ENCODE data around the gene ZBTB43. TPM values are rescaled to one million over a fixed set of nuclear protein-coding genes. Genes with fewer than 3 reads are reported as not detected.

Gene ZBTB43
- total RNA-seq, 1 donor from 2014 or later, result 23.0 TPM

DNA sequence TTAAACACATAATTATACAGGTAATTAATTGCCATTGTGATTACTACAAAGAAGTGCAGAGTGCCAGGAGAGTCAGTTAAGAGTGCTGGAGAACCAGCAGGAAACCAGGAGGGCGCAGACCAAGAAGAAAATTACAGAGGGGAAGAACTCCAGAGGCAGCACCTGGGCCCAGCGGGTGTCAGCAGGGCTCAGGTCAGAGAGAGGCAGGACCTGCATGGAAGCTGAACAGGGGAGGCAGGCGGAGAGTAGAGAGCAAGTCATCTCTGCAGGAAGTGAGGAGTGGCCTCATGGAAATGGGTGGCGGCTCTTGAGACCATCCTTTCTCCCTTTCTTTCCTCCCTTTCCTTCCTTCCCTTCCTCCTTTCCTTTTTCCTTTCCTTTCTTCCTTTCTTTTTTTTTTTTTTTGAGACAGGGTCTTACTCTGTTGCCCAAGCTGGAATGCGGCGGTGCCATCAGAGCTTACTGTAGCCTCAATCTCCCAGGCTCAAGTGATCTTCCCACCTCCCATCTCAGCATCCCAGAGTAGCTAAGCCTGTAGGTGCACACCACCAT is 51.6 kb downstream of the ZBTB43 start:
- H3K36me3 Mint-ChIP-seq (ENCODE audit: low read depth), result no peaks in the 10 kb centered on the region
- H3K9me3 Mint-ChIP-seq, result no peaks in the 10 kb centered on the region
- DNase-seq (ENCODE audit: low read depth, low spot score), result no peak
- H3K27ac Mint-ChIP-seq (ENCODE audit: unreplicated experiment), result no peak overlapping the region
- peak overlapping the region; percentile 7 for H3K4me3 Mint-ChIP-seq
- H3K27me3 Mint-ChIP-seq (ENCODE audit: low read depth), result peaks cover 45% of the 10 kb centered on the region
- TF ChIP-seq, protein P1, sequence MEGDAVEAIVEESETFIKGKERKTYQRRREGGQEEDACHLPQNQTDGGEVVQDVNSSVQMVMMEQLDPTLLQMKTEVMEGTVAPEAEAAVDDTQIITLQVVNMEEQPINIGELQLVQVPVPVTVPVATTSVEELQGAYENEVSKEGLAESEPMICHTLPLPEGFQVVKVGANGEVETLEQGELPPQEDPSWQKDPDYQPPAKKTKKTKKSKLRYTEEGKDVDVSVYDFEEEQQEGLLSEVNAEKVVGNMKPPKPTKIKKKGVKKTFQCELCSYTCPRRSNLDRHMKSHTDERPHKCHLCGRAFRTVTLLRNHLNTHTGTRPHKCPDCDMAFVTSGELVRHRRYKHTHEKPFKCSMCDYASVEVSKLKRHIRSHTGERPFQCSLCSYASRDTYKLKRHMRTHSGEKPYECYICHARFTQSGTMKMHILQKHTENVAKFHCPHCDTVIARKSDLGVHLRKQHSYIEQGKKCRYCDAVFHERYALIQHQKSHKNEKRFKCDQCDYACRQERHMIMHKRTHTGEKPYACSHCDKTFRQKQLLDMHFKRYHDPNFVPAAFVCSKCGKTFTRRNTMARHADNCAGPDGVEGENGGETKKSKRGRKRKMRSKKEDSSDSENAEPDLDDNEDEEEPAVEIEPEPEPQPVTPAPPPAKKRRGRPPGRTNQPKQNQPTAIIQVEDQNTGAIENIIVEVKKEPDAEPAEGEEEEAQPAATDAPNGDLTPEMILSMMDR (conservative IDR thresholded peaks at IDR 0.05), result no peak
- peaks cover 16% of the 10 kb centered on the region for H3K4me1 Mint-ChIP-seq

DNA sequence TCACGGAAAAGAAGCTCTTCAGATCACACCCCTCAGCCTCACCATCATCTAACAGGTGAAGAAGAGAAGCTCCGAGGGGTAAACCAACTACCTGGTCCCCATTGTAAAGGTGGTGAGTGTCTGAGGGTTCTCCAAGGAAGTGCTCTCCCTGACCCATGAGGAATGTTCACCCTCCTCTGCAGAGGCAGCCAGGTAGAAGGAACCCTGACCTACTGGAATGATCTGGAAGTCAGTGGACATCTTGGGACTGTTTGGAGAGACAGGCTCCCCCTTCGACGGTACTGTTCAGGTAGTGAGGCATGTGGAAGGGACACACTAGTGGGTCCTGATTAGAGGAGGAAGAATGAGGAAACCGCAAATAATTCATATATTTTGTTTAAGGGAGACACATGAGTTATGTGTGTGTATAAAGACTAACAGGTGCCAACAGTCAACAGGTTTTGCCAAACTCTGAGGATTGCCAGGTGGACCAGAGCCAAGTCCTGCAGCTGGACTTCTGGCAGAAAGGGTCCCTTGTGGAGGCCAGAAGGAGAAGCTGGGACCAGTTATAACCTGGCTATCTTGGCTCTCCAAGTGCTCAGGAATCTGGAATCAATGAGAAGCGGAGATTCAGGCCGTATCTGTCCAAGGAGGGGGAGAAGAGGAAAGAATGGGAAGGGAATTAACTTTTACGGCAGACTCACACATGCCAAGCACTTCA is 52.6 kb downstream of the ZBTB43 start:
- no peak for DNase-seq (ENCODE audit: low read depth, low spot score)
- TF ChIP-seq, protein P1 (conservative IDR thresholded peaks at IDR 0.05), result no peak
- H3K27ac Mint-ChIP-seq (ENCODE audit: unreplicated experiment), result no peak overlapping the region
- H3K9me3 Mint-ChIP-seq, result no peaks in the 10 kb centered on the region
- peaks cover 16% of the 10 kb centered on the region for H3K4me1 Mint-ChIP-seq
- H3K36me3 Mint-ChIP-seq (ENCODE audit: low read depth), result no peaks in the 10 kb centered on the region
- peak overlapping the region; percentile 77 for H3K4me3 Mint-ChIP-seq
- H3K27me3 Mint-ChIP-seq (ENCODE audit: low read depth), result peaks cover 40% of the 10 kb centered on the region

DNA sequence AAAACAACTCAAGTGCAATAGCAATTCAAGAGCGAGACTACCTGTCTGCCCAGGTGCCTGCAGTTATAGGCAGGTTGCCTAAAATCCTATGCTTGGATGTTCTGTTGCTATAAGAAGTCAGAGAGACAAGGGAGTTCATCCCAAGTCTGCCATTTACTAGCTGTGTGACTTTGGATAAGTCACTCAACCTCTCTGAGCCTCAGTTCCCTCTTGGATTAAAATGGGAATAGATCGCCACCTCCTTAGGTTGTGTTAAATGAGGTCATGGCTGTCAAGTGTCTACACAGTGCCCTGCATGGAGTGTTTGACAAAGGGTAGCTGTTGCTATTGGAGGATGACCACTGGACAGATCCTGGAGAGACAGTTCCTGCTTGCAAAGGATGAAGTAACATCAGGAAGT is 54.3 kb downstream of the ZBTB43 start:
- TF ChIP-seq, protein P1 (conservative IDR thresholded peaks at IDR 0.05), result no peak
- no peak overlapping the region for H3K27ac Mint-ChIP-seq (ENCODE audit: unreplicated experiment)
- peaks cover 18% of the 10 kb centered on the region for H3K4me1 Mint-ChIP-seq
- no peaks in the 10 kb centered on the region for H3K36me3 Mint-ChIP-seq (ENCODE audit: low read depth)
- no peak for DNase-seq (ENCODE audit: low read depth, low spot score)
- peaks cover 37% of the 10 kb centered on the region for H3K27me3 Mint-ChIP-seq (ENCODE audit: low read depth)
- peak overlapping the region; percentile 89 for H3K4me3 Mint-ChIP-seq
- no peaks in the 10 kb centered on the region for H3K9me3 Mint-ChIP-seq

DNA sequence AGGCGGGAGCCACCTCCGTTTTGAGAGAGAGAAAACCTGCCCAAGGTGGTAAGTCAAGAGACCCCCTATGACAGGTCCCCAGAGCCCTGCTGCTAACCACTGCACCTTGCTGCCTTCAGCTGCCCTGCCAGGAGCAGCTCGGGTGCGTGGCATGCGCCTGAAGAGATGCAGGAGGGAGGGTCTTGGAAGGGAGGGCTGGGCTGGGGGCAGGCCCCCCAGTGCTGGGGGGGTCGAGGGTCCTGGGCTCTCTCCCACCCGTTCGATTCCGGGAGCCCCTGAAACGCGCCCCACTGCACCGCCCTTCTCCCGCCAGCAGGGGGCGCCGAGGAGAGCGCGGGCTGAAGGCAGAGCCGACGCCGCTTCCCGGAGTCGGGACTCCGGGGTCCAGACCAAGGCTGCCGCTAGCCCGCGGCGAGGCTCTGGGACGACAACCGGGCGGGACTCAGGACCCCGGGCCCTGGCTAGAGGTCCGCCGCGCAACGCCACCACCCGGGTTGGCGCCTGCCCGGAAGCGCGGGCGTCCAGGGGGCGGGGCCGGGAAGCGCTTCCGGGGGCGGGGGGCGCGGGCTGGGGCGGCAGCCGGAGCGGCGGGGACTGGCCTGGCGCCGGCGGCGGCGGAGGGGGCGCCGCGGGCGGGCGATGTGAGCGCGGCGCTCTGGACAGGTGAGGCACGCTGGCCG is 55.4 kb downstream of the ZBTB43 start, which contains the start of gene ZBTB34:
Gene ZBTB34 (plus strand): TSS at position 563 of the 680 bp plus-strand sequence. CDS start 18,761 bp downstream, outside the sequence.
- Mint-ChIP-seq H3K36me3 (ENCODE audit: low read depth) (no peaks in the 10 kb centered on the region), H3K27me3 (ENCODE audit: low read depth) (peaks cover 33% of the 10 kb centered on the region), H3K4me1 (peaks cover 18% of the 10 kb centered on the region), H3K9me3 (no peaks in the 10 kb centered on the region), H3K27ac (ENCODE audit: unreplicated experiment) (no peak within 1 kb of the TSS), H3K4me3 (peak within 1 kb of the TSS; percentile 90)
- peak; percentile 78 for DNase-seq (ENCODE audit: low read depth, low spot score)
- TF ChIP-seq, protein P1 (conservative IDR thresholded peaks at IDR 0.05), result peak; percentile 100

DNA sequence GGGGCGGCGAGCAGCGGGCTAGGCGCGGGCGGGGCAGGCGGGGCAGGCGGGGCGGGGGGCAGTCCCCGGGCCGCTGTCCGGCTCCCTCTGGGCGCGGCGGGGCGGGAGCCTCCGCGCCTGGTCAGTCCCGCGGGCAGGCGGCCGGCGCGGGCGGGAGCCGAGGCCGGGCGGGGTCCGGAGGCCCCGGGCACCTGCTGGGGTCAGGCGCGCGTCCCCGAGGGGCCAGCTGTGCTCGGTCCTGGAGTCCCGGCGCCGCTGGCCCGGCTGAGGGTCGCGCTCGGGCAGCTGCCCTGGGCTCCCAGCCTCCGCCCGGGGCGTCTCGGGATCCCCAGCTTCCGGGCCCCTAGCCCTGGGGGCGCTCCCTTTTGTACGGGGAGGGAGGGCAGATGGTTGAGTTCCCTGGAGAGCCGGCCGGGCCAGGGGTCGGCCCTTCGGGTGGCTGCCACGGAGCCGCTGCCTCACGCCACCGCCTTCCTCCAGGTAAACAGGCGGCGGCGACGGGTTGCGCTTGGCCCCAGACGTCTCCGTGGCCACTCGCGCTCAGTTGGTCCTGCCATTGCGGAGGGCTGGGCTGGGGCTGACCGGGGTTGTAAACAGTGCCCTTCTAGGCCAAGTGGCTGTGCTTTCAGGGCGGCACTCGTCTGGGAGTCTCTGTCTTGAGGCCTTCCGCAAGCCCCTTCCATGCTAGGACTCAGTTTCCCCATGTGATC is 56.1 kb downstream of the ZBTB43 start:
- H3K4me1 Mint-ChIP-seq, result peaks cover 18% of the 10 kb centered on the region
- DNase-seq (ENCODE audit: low read depth, low spot score), result peak; percentile 41
- H3K36me3 Mint-ChIP-seq (ENCODE audit: low read depth), result no peaks in the 10 kb centered on the region
- no peak overlapping the region for H3K27ac Mint-ChIP-seq (ENCODE audit: unreplicated experiment)
- peak overlapping the region; percentile 90 for H3K4me3 Mint-ChIP-seq
- no peaks in the 10 kb centered on the region for H3K9me3 Mint-ChIP-seq
- TF ChIP-seq, protein P1 (conservative IDR thresholded peaks at IDR 0.05), result no peak
- H3K27me3 Mint-ChIP-seq (ENCODE audit: low read depth), result peaks cover 30% of the 10 kb centered on the region

All from neural crest cell (in vitro differentiated cells).